ENCODE data around the gene SGMS2. TPM values are rescaled to one million over a fixed set of nuclear protein-coding genes. Genes with fewer than 3 reads are reported as not detected.

SGMS2 gene
- total RNA-seq, 1 experiment from 2014 or later = 77.8 TPM

DNA sequence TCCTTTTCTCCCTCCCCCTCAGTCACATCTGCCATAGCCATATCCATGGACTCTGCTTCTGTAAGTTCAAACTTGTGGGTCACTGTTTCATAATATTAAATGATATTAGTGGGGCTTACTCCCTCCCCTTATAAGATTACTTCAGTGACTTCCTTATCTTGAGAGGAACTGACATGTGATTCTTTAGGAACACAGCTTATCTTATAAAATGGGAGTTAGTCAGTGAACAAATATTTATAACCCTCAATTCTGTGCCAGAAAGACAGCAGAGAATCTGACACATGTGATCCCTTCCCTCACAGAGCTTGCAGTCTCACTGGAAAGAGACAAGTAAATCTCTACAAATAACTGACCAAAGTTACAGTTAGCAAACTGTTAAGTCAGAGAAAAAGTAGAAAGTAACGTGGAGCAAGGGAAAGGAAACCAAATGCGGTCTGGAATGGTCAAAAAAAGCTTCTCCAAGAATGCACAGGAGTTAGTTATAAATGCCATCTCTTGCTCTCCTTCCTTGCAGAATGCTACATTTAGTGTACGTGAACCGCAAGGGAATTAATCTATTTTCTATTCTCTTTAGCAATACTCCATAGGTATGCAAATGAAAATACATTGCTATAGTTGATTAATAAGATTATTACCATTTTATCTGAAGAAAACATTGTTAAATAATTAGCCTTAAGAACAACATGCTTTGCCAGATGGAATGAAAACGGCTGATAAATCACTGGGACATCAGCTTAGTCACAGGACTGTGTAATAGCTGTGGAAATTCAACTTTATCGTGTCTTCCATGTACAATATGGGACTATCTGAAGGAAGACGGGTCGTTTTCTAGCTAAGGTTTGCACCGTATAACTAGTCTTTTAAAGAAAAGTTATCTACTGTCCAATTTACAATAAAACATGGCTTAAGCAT, 29.0 kb downstream of the SGMS2 start:
- H3K4me3 Mint-ChIP-seq (ENCODE audit: unreplicated experiment) = no peak overlapping the region
- intact Hi-C loops (cut with micrococcal nuclease) = no loop called here
- peaks cover 58% of the 10 kb centered on the region for H3K4me1 Mint-ChIP-seq (ENCODE audit: insufficient read depth, unreplicated experiment)
- no peaks in the 10 kb centered on the region for H3K27me3 Mint-ChIP-seq (ENCODE audit: insufficient read depth, unreplicated experiment)
- BruUV-seq (replicated peaks) = no TSS peak
- peaks cover 19% of the 10 kb centered on the region for H3K36me3 Mint-ChIP-seq (ENCODE audit: insufficient read depth, unreplicated experiment)
- peaks cover 6% of the 10 kb centered on the region for H3K9me3 Mint-ChIP-seq (ENCODE audit: unreplicated experiment)
- ChIA-PET CTCF (interaction anchor here (0.6 to 1.5 kb wide), 7 partner anchors 9 to 90 kb away, joined by 3 to 5 read pairs (median 3); no protein-coding TSS in a partner anchor), POLR2A (interaction anchor here (0.7 to 2.9 kb wide), 13 partner anchors 9 to 1524 kb away, joined by 3 to 34 read pairs (median 5); partner anchors contain the start of genes PAPSS1 and SGMS2)
- TF ChIP-seq, protein P1, sequence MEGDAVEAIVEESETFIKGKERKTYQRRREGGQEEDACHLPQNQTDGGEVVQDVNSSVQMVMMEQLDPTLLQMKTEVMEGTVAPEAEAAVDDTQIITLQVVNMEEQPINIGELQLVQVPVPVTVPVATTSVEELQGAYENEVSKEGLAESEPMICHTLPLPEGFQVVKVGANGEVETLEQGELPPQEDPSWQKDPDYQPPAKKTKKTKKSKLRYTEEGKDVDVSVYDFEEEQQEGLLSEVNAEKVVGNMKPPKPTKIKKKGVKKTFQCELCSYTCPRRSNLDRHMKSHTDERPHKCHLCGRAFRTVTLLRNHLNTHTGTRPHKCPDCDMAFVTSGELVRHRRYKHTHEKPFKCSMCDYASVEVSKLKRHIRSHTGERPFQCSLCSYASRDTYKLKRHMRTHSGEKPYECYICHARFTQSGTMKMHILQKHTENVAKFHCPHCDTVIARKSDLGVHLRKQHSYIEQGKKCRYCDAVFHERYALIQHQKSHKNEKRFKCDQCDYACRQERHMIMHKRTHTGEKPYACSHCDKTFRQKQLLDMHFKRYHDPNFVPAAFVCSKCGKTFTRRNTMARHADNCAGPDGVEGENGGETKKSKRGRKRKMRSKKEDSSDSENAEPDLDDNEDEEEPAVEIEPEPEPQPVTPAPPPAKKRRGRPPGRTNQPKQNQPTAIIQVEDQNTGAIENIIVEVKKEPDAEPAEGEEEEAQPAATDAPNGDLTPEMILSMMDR (IDR thresholded peaks at IDR 0.05; ENCODE audit: unreplicated experiment) = no peak
- H3K27ac Mint-ChIP-seq (ENCODE audit: low read depth, unreplicated experiment) = peak overlapping the region; percentile 88
- no peak for DNase-seq (ENCODE audit: unreplicated experiment)

DNA sequence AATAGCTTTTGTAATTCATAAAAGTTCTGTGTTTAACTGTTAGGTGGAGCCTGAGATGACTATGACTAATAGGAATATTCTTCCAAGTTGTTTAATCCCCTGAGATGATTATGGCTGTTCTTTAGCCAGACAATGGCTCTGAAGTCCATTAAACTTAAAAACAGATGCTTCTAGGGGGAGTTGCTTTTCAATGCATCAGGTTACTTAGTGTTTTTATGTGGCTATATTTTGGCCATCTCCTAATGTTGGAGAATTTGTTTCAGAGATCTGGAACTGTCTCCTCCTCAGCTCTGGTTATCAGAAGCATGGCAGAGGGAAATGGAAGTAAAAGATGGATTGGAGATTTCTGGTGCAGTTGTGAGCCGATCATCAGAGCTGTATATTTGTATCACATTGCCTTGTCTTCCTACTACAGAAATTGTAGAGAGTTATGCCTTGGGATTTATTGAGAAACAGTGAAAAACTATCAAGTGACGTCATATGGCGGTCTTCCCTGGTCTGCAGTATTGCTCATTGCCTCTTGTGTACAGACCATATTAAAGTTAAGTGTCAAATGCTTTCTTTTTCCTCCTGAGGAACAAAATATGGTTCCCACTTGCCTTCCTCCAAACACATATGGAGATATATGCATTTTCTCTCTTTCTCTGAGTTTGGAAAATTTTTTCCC, 29.8 kb downstream of the SGMS2 start:
- BruUV-seq (replicated peaks) = no TSS peak
- POLR2A ChIA-PET = interaction anchor here (0.7 to 2.9 kb wide), 13 partner anchors 9 to 1525 kb away, joined by 3 to 34 read pairs (median 5); partner anchors contain the start of genes PAPSS1 and SGMS2
- peaks cover 27% of the 10 kb centered on the region for H3K36me3 Mint-ChIP-seq (ENCODE audit: insufficient read depth, unreplicated experiment)
- H3K27me3 Mint-ChIP-seq (ENCODE audit: insufficient read depth, unreplicated experiment) = no peaks in the 10 kb centered on the region
- intact Hi-C loops (cut with micrococcal nuclease) = no loop called here
- H3K4me1 Mint-ChIP-seq (ENCODE audit: insufficient read depth, unreplicated experiment) = peaks cover 58% of the 10 kb centered on the region
- TF ChIP-seq, protein P1 (IDR thresholded peaks at IDR 0.05; ENCODE audit: unreplicated experiment) = no peak
- DNase-seq (ENCODE audit: unreplicated experiment) = no peak
- peak overlapping the region; percentile 88 for H3K27ac Mint-ChIP-seq (ENCODE audit: low read depth, unreplicated experiment)
- H3K9me3 Mint-ChIP-seq (ENCODE audit: unreplicated experiment) = peaks cover 6% of the 10 kb centered on the region
- no peak overlapping the region for H3K4me3 Mint-ChIP-seq (ENCODE audit: unreplicated experiment)
- CTCF ChIA-PET = interaction anchor here (0.6 to 1.5 kb wide), 5 partner anchors 8 to 91 kb away, joined by 3 to 5 read pairs (median 3); no protein-coding TSS in a partner anchor

DNA sequence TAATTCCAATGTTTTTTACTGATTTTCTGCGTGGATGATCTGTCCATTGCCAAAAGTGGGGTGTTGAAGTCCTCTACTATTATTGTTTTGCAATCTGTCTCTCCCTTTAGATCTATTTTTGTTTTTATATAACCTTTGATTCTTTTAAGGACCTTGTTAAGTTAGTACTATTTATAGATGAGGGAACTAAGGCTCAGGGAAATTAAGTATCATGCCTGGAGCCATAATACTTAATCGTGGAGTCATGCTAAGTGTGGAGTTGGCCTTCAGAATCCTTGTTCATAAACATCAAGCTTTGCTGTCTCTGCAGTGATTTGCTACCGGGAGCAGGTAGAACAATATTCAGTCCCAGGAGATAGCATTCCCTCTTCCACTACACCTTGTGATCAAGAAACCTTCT, 31.0 kb downstream of the SGMS2 start:
- ChIA-PET POLR2A (interaction anchor here (0.7 to 1.1 kb wide), 4 partner anchors 9 to 62 kb away, joined by 3 to 4 read pairs (median 4); no protein-coding TSS in a partner anchor), CTCF (interaction anchor here (1.0 kb wide), 1 partner anchor 24 kb away, joined by 3 read pairs; no protein-coding TSS in a partner anchor)
- no peaks in the 10 kb centered on the region for H3K9me3 Mint-ChIP-seq (ENCODE audit: unreplicated experiment)
- no peak overlapping the region for H3K4me3 Mint-ChIP-seq (ENCODE audit: unreplicated experiment)
- no TSS peak for BruUV-seq (replicated peaks)
- H3K4me1 Mint-ChIP-seq (ENCODE audit: insufficient read depth, unreplicated experiment) = peaks cover 58% of the 10 kb centered on the region
- no peaks in the 10 kb centered on the region for H3K27me3 Mint-ChIP-seq (ENCODE audit: insufficient read depth, unreplicated experiment)
- TF ChIP-seq, protein P1 (IDR thresholded peaks at IDR 0.05; ENCODE audit: unreplicated experiment) = no peak
- DNase-seq (ENCODE audit: unreplicated experiment) = no peak
- intact Hi-C loops (cut with micrococcal nuclease) = no loop called here
- H3K27ac Mint-ChIP-seq (ENCODE audit: low read depth, unreplicated experiment) = no peak overlapping the region
- peaks cover 40% of the 10 kb centered on the region for H3K36me3 Mint-ChIP-seq (ENCODE audit: insufficient read depth, unreplicated experiment)

DNA sequence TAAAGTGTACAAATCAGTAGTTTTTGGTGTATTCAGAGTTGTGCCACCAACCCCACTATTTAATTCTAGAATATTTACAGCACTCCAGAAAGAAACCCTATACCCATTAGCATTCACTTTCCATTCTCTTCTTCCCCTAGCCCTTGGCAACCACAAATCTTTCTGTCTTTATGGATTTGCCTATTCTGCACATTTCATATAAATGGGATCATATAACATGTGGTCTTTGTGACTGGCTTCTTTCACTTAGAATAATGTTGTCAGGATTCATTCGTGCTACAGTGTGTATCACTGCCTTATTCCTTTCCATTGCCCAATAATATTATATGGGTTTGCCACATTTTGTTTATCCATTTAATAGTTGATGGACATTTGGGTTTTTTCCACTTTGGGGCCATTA, 32.2 kb downstream of the SGMS2 start:
- H3K36me3 Mint-ChIP-seq (ENCODE audit: insufficient read depth, unreplicated experiment) = peaks cover 44% of the 10 kb centered on the region
- no peak for DNase-seq (ENCODE audit: unreplicated experiment)
- TF ChIP-seq, protein P1 (IDR thresholded peaks at IDR 0.05; ENCODE audit: unreplicated experiment) = no peak
- no peak overlapping the region for H3K27ac Mint-ChIP-seq (ENCODE audit: low read depth, unreplicated experiment)
- intact Hi-C loops (cut with micrococcal nuclease) = no loop called here
- ChIA-PET CTCF (no interaction called here), POLR2A (no interaction called here)
- H3K9me3 Mint-ChIP-seq (ENCODE audit: unreplicated experiment) = no peaks in the 10 kb centered on the region
- BruUV-seq (replicated peaks) = no TSS peak
- H3K4me1 Mint-ChIP-seq (ENCODE audit: insufficient read depth, unreplicated experiment) = peaks cover 53% of the 10 kb centered on the region
- no peaks in the 10 kb centered on the region for H3K27me3 Mint-ChIP-seq (ENCODE audit: insufficient read depth, unreplicated experiment)
- H3K4me3 Mint-ChIP-seq (ENCODE audit: unreplicated experiment) = no peak overlapping the region

All from MCF 10A (cell line).